CD8-positive, alpha-beta memory T cell (primary cell): ENCODE results near the gene MYO5C. TPM values are rescaled to one million over a fixed set of nuclear protein-coding genes. Genes with fewer than 3 reads are reported as not detected.

Experiments
- CTCF ChIA-PET: fragments of 350-600 bp; sonication (Branson Sonifier 250); formaldehyde crosslinking; loops from one replicate; lab custom pipeline; 2021; ENCODE audit warnings: antibody characterized with exemption; lab: Charles Lee
- POLR2A ChIA-PET: fragments of 350-600 bp; sonication (Branson Sonifier 250); formaldehyde crosslinking; loops from one replicate; lab custom pipeline; 2021; ENCODE audit warnings: antibody characterized with exemption; lab: Charles Lee
- DNase-seq, 5 donors: peaks; one replicate each; pipeline versions ENCODE4 v3.0.0 to v3.0.0-alpha.2; 2020 to 2022; ENCODE audit warnings: mixed read lengths in 1 of 5
- H3K27ac ChIP-seq: one replicate; pipeline ENCODE4 v1.7.0; 2013; ENCODE audit warnings: low read depth, mild to moderate bottlenecking, low read length, moderate library complexity
- H3K27me3 ChIP-seq: 2 replicates; pipeline ENCODE4 v1.7.0; 2013; ENCODE audit warnings: low read length, mild to moderate bottlenecking; ENCODE audit not compliant: insufficient read depth, poor library complexity, severe bottlenecking
- H3K36me3 ChIP-seq: 2 replicates; pipeline ENCODE4 v1.7.0; 2013; ENCODE audit warnings: mild to moderate bottlenecking, low read length, moderate library complexity; ENCODE audit not compliant: insufficient read depth
- H3K4me1 ChIP-seq: 2 replicates; pipeline ENCODE4 v1.7.0; 2013; ENCODE audit warnings: mild to moderate bottlenecking, low read length, moderate library complexity; ENCODE audit not compliant: insufficient read depth
- H3K4me3 ChIP-seq: 2 replicates; pipeline ENCODE4 v1.7.0; 2013; ENCODE audit warnings: mild to moderate bottlenecking, low read length
- H3K9me3 ChIP-seq: 2 replicates; pipeline ENCODE4 v1.7.0; 2013; ENCODE audit warnings: mild to moderate bottlenecking, low read length
- H3K27ac Mint-ChIP-seq, 8 donors: one replicate each; pipeline ENCODE4 v1.8.0; 2020 to 2021; ENCODE audit warnings: mixed read lengths in 8 of 8, mild to moderate bottlenecking in 6 of 8, inconsistent platforms in 3 of 8, moderate library complexity in 3 of 8
- H3K27me3 Mint-ChIP-seq, 2 donors: one replicate each; pipeline ENCODE4 v1.8.0; 2020 to 2021; ENCODE audit warnings: mixed read lengths in 2 of 2, mild to moderate bottlenecking in 1 of 2, moderate library complexity in 1 of 2
- H3K36me3 Mint-ChIP-seq, 3 donors: one replicate each; pipeline ENCODE4 v1.8.0; 2020 to 2021; ENCODE audit warnings: mixed read lengths in 3 of 3, inconsistent platforms in 1 of 3, mild to moderate bottlenecking in 1 of 3
- H3K4me1 Mint-ChIP-seq, 3 donors: one replicate each; pipeline ENCODE4 v1.8.0; 2020 to 2021; ENCODE audit warnings: mixed read lengths in 3 of 3, inconsistent platforms in 1 of 3, mild to moderate bottlenecking in 1 of 3
- H3K4me3 Mint-ChIP-seq, 7 donors: one replicate each; pipeline ENCODE4 v1.8.0; 2020 to 2021; ENCODE audit warnings: mixed read lengths in 7 of 7, mild to moderate bottlenecking in 6 of 7, moderate library complexity in 4 of 7, inconsistent platforms in 2 of 7
- H3K9me3 Mint-ChIP-seq, 5 donors: one replicate each; pipeline ENCODE4 v1.8.0; 2020 to 2022; ENCODE audit warnings: mixed read lengths in 5 of 5, mild to moderate bottlenecking in 3 of 5, moderate library complexity in 2 of 5, inconsistent platforms in 1 of 5
- polyA plus RNA-seq: library from polyadenylated mRNA; unstranded; fragments of 300-500 nt; fragmentation: Illumina TruSeq; gene quantifications from one replicate; pipeline ENCODE4 v1.2.3, GENCODE V29; 2021
- total RNA-seq, 2 experiments: library from RNA; stranded (reverse); gene quantifications; one replicate each; pipeline ENCODE4 v1.2.3, GENCODE V29; 2021

Gene MYO5C
- total and polyA plus RNA-seq, 3 experiments from 2014 or later: 0.18 to 0.48 (median 0.33) TPM

- peaks cover 0 to 3% (median 1%) of the 10 kb centered on the region in 3 donors for H3K36me3 Mint-ChIP-seq
- Histone ChIP-seq H3K4me1 (no peaks in the 10 kb centered on the region), H3K9me3 (no peaks in the 10 kb centered on the region), H3K36me3 (no peaks in the 10 kb centered on the region), H3K27me3 (no peaks in the 10 kb centered on the region), H3K4me3 (no peak overlapping the region), H3K27ac (no peak overlapping the region)
- no peaks in the 10 kb centered on the region for H3K9me3 Mint-ChIP-seq
- H3K27ac Mint-ChIP-seq: no peak overlapping the region
- DNase-seq: no peak
- H3K4me3 Mint-ChIP-seq: no peak overlapping the region
- ChIA-PET POLR2A (no interaction called here), CTCF (interaction anchor here (1.0 kb wide), 1 partner anchor 17 kb away, joined by 6 read pairs; no protein-coding TSS in a partner anchor)
- no peaks in the 10 kb centered on the region for H3K27me3 Mint-ChIP-seq
- no peaks in the 10 kb centered on the region for H3K4me1 Mint-ChIP-seq
Observed at GRCh38 chr15:52200831-52201365, 94.7 kb downstream of the MYO5C start.

GRCh38 chr15:52199271-52199670 is 96.3 kb downstream of the MYO5C start:
- no peak overlapping the region for H3K4me3 Mint-ChIP-seq

GRCh38 chr15:52196891-52197290 is 98.7 kb downstream of the MYO5C start:
- Mint-ChIP-seq H3K36me3 (no peaks in the 10 kb centered on the region), H3K27ac (no peak overlapping the region), H3K27me3 (no peaks in the 10 kb centered on the region), H3K9me3 (no peaks in the 10 kb centered on the region), H3K4me1 (no peaks in the 10 kb centered on the region), H3K4me3 (no peak overlapping the region)
- no peak overlapping the region for H3K27ac ChIP-seq
- H3K36me3 ChIP-seq: no peaks in the 10 kb centered on the region
- H3K4me1 ChIP-seq: no peaks in the 10 kb centered on the region
- H3K4me3 ChIP-seq: no peak overlapping the region
- no peaks in the 10 kb centered on the region for H3K27me3 ChIP-seq
- H3K9me3 ChIP-seq: no peaks in the 10 kb centered on the region
- ChIA-PET POLR2A (no interaction called here), CTCF (interaction anchor here (1.1 to 1.4 kb wide), 2 partner anchors 11 to 17 kb away, joined by 5 to 6 read pairs; no protein-coding TSS in a partner anchor)
- no peak for DNase-seq

More at GRCh38 chr15:52199271-52199670, 96.3 kb downstream of the MYO5C start:
- H3K4me1 ChIP-seq: no peaks in the 10 kb centered on the region
- no peaks in the 10 kb centered on the region for H3K9me3 ChIP-seq
- H3K27ac ChIP-seq: no peak overlapping the region
- Mint-ChIP-seq H3K9me3 (no peaks in the 10 kb centered on the region), H3K36me3 (no peaks in the 10 kb centered on the region), H3K27me3 (no peaks in the 10 kb centered on the region), H3K4me1 (no peaks in the 10 kb centered on the region), H3K27ac (no peak overlapping the region)
- no peaks in the 10 kb centered on the region for H3K36me3 ChIP-seq
- no peak for DNase-seq
- POLR2A ChIA-PET: no interaction called here
- no peak overlapping the region for H3K4me3 ChIP-seq
- CTCF ChIA-PET: interaction anchor here (1.0 to 1.7 kb wide), 2 partner anchors 9 to 15 kb away, joined by 3 to 8 read pairs; no protein-coding TSS in a partner anchor
- no peaks in the 10 kb centered on the region for H3K27me3 ChIP-seq

GRCh38 chr15:52193791-52194190 is 101.8 kb downstream of the MYO5C start:
- no peak overlapping the region for H3K4me3 Mint-ChIP-seq
- H3K4me1 ChIP-seq: no peaks in the 10 kb centered on the region
- H3K27ac ChIP-seq: no peak overlapping the region
- H3K9me3 Mint-ChIP-seq: no peaks in the 10 kb centered on the region
- no peaks in the 10 kb centered on the region for H3K36me3 ChIP-seq
- no peaks in the 10 kb centered on the region for H3K4me1 Mint-ChIP-seq
- no peaks in the 10 kb centered on the region for H3K27me3 ChIP-seq
- H3K36me3 Mint-ChIP-seq: peaks cover 0 to 2% (median 0%) of the 10 kb centered on the region in 3 donors
- DNase-seq: no peak
- POLR2A ChIA-PET: no interaction called here
- no peak overlapping the region for H3K27ac Mint-ChIP-seq
- H3K27me3 Mint-ChIP-seq: no peaks in the 10 kb centered on the region
- H3K4me3 ChIP-seq: no peak overlapping the region
- CTCF ChIA-PET: interaction anchor here (1.0 to 1.5 kb wide), 4 partner anchors 14 to 34 kb away, joined by 3 to 4 read pairs (median 4); no protein-coding TSS in a partner anchor
- H3K9me3 ChIP-seq: no peaks in the 10 kb centered on the region

- Histone ChIP-seq H3K27me3 (no peaks in the 10 kb centered on the region), H3K4me1 (no peaks in the 10 kb centered on the region), H3K4me3 (no peak overlapping the region), H3K36me3 (no peaks in the 10 kb centered on the region), H3K27ac (no peak overlapping the region), H3K9me3 (no peaks in the 10 kb centered on the region)
- Mint-ChIP-seq H3K4me3 (no peak overlapping the region), H3K36me3 (peaks cover 0 to 2% (median 0%) of the 10 kb centered on the region in 3 donors), H3K4me1 (no peaks in the 10 kb centered on the region), H3K9me3 (no peaks in the 10 kb centered on the region), H3K27ac (no peak overlapping the region), H3K27me3 (no peaks in the 10 kb centered on the region)
- no peak for DNase-seq
- POLR2A ChIA-PET: no interaction called here
- CTCF ChIA-PET: interaction anchor here (1.0 to 1.5 kb wide), 4 partner anchors 15 to 34 kb away, joined by 3 to 4 read pairs (median 4); no protein-coding TSS in a partner anchor
Observed at GRCh38 chr15:52193321-52193720, 102.3 kb downstream of the MYO5C start.

GRCh38 chr15:52191207-52191606 is 104.4 kb downstream of the MYO5C start, which contains the start of gene GNB5:
Gene GNB5 (minus strand): TSS chr15:52191392. CDS start chr15:52184676, 6,716 bp downstream.
- H3K9me3 ChIP-seq: no peaks in the 10 kb centered on the region
- Mint-ChIP-seq H3K9me3 (no peaks in the 10 kb centered on the region), H3K4me3 (no peak within 1 kb of the TSS), H3K27ac (no peak within 1 kb of the TSS), H3K36me3 (peaks cover 0 to 8% (median 0%) of the 10 kb centered on the region in 3 donors), H3K4me1 (no peaks in the 10 kb centered on the region), H3K27me3 (no peaks in the 10 kb centered on the region)
- DNase-seq: no peak
- H3K4me1 ChIP-seq: no peaks in the 10 kb centered on the region
- ChIA-PET CTCF (no interaction called here), POLR2A (interaction anchor here (1.4 kb wide), 1 partner anchor 12 kb away, joined by 12 read pairs; no protein-coding TSS in a partner anchor)
- H3K4me3 ChIP-seq: no peak within 1 kb of the TSS
- no peak within 1 kb of the TSS for H3K27ac ChIP-seq
- no peaks in the 10 kb centered on the region for H3K36me3 ChIP-seq
- H3K27me3 ChIP-seq: no peaks in the 10 kb centered on the region

GRCh38 chr15:52186651-52187486 is 108.7 kb downstream of the MYO5C start:
- H3K4me1 Mint-ChIP-seq: peaks cover 4 to 11% (median 7%) of the 10 kb centered on the region in 3 donors
- POLR2A ChIA-PET: interaction anchor here (0.5 kb wide), 1 partner anchor 289 kb away, joined by 10 read pairs; no protein-coding TSS in a partner anchor

More at GRCh38 chr15:52186651-52187486, 108.7 kb downstream of the MYO5C start:
- Histone ChIP-seq H3K9me3 (no peaks in the 10 kb centered on the region), H3K4me3 (no peak overlapping the region), H3K27ac (no peak overlapping the region), H3K4me1 (no peaks in the 10 kb centered on the region), H3K27me3 (no peaks in the 10 kb centered on the region), H3K36me3 (no peaks in the 10 kb centered on the region)
- H3K36me3 Mint-ChIP-seq: peaks cover 0 to 8% (median 3%) of the 10 kb centered on the region in 3 donors
- no peak for DNase-seq
- H3K4me3 Mint-ChIP-seq: no peak overlapping the region
- peak overlapping the region in 5 of 8 donors; percentile 2 to 22 (median 15) for H3K27ac Mint-ChIP-seq
- H3K27me3 Mint-ChIP-seq: no peaks in the 10 kb centered on the region
- no peaks in the 10 kb centered on the region for H3K9me3 Mint-ChIP-seq
- CTCF ChIA-PET: interaction anchor here (0.9 to 1.3 kb wide), 3 partner anchors 19 to 44 kb away, joined by 3 to 4 read pairs (median 3); no protein-coding TSS in a partner anchor
